ENCODE measurements around the gene GBA2.

Gene GBA2

GRCh38 chr9:35717132-35717870, 31.7 kb downstream of the GBA2 start:
- DNase-seq (ENCODE audit: low read depth in 2 of 2), result no peak

DNA sequence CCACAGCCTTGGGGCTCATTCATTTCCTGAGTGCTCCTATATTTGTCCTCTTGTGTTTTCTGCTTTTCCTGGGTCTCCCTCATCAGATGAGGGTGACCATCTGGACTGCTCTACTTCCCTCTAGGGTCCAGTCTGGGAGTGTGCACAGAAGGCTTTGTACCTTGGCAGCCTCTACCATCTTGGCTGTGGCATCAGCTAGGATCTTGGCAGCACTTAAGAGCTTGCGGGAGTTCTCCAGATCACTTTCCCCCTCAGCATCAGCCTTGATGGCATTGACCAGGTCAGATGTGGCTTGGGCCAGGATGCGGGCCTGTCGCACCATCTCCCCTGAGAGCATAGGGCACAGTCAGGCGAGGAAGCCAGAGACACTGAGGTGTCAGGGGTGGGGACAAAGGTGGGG, 32.8 kb downstream of the GBA2 start:
- no peak for DNase-seq (ENCODE audit: low read depth in 2 of 2)

- DNase-seq (ENCODE audit: low read depth in 2 of 2), result no peak
Measured at GRCh38 chr9:35714579-35715252, 34.3 kb downstream of the GBA2 start.

DNA sequence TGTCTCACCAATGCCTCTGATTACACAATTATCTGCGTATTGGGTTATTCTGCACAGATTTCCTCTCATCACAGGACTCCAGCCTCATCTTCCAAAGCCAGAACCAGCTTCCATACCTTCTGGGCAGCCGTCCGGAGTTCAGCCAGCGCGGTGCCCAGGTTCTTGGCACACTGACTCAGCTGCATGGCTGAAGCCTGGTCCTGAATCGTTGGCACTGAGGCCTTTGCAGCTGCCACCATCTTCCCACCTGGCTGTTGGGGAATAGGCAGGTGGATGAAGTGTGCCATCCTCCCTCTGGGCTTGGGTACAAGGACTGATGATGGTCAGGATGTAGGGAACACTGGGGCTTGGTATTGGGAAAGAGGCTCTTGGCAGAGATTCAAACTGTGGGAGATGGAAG, 34.9 kb downstream of the GBA2 start:
- DNase-seq (ENCODE audit: low read depth in 2 of 2), result no peak

GRCh38 chr9:35713578-35713977, 35.5 kb downstream of the GBA2 start:
- no peak for DNase-seq (ENCODE audit: low read depth in 2 of 2)

GRCh38 chr9:35712762-35713400, 36.1 kb downstream of the GBA2 start:
- DNase-seq (ENCODE audit: low read depth in 2 of 2), result no peak

- no peak for DNase-seq (ENCODE audit: low read depth in 2 of 2)
Measured at GRCh38 chr9:35711501-35712428, 37.3 kb downstream of the GBA2 start.

DNA sequence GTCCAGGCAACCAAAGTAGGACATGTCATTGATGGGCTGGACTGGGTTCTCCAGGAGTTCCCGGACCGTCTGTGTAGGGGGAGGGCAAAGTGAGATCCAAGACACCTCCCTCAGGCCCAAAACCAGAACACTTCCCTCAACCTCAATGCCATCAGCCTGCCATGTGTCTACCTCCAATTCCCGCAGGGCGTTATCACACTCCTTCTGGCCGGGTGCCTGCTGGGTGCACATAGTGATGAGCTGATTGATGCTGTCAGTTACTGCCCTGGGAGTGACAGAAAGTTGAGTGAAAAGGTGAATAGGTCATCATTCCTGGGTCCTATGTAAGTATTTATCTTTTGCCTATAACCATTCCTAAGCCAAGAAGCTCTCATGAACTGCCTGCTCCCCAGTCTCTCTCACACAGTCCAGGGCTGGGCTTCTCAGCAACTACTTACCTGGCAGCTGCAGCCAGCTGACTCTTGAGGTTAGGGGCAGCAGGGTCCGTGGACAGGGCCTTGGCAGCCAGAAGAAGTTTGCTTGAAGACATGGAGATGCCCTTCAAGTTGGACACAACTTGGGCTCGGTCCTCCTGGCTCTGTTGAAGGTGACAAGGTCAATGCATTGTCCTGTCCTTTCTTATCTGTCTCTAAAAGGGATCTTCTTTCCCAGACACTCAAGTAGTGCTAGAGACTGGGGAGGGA, 38.1 kb downstream of the GBA2 start:
- no peak for DNase-seq (ENCODE audit: low read depth in 2 of 2)

- DNase-seq (ENCODE audit: low read depth in 2 of 2), result no peak
Measured at GRCh38 chr9:35708146-35708545, 40.9 kb downstream of the GBA2 start.

DNA sequence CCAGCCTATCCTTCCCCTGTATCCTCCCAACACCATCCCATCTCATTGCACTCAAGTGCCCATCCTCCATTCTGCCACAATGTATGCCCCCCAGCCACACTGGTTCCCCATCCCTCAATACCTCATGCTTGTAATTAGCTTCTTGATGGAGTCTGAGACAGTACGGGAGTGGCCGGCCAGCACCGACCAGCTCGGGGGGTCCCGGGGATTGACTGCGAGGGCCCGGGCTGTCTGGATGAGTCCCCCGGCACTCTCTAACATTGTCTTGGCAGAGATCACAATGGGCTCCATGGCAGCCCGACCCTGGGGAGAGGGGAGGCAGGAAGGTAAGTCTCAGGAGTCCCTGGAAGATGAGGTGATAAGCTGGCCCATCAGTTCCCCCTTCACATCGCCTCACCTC, 42.1 kb downstream of the GBA2 start:
- no peak for DNase-seq (ENCODE audit: low read depth in 2 of 2)

DNA sequence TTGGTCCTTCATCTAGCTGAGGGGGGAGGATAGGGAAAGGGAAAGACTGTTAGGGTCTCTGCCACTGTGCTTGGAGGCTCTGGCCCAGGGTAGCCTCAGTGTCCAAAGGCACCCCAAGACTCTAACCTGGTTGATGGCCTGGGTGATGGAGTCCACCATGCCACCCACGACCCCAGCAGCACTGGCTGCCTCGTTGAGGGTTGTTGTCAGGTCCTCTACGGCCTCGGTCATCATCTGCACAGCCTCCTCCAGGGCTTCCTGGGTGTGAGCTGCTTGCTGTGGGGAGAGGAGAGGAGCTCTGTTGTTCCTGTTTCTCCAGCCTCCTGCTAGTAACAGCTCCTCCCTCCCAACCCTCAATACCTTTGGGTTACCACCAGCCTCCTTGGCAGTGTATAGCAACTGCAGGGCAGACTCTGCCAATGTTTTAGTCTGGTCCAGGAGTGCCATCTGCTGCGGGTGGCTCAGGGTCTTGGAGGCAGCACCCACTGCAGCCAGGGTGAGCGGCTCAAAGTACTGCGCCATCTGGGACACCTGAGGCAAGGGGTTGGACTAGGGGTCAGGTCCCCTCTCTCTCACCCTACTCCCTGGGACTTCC, 43.1 kb downstream of the GBA2 start:
- no peak for DNase-seq (ENCODE audit: low read depth in 2 of 2)

GRCh38 chr9:35705372-35705771, 43.7 kb downstream of the GBA2 start:
- DNase-seq (ENCODE audit: low read depth in 2 of 2), result no peak

GRCh38 chr9:35703906-35704672, 44.9 kb downstream of the GBA2 start:
- no peak for DNase-seq (ENCODE audit: low read depth in 2 of 2)

GRCh38 chr9:35702696-35703095, 46.3 kb downstream of the GBA2 start:
- no peak for DNase-seq (ENCODE audit: low read depth in 2 of 2)

DNA sequence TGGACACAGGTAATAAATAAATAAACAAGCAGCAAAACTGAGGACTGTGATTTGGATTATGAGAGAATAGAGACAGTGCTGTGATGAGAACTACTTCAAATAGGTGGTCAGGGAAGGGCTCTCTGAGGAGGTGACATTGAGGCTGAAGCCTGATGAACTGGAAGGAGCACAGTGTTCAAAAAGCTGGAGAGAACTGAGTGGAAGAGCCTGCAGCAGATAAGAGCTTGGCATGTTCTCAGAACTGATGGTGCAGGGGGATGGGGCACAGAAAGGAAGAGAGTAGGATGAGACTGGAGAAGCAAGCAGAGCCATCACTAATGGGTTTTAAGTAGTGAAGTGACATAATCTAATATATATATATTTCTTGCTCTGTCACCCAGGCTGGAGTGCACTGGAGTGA, 48.1 kb downstream of the GBA2 start:
- no peak for DNase-seq (ENCODE audit: low read depth in 2 of 2)

GRCh38 chr9:35700031-35700430, 49.0 kb downstream of the GBA2 start:
- no peak for DNase-seq (ENCODE audit: low read depth in 2 of 2)

DNA sequence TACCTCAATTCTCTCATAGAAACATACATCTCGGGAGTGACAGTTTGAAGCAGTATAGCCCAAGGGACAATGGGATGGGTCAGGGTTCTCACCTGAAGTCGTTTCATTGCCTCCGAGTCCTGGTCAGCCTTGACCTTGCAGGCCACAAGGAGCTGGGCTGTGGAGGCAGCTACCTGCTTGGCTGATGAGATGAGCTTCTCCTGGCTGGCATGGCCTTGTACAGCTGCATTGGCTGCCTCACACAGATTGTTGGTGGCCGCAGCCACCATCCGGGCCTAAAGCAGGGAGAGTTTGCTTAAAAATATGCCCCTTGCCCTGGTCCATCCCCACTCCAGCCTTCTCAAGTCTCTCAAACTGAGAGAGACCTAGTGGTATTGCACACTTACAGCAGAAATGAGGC, 50.8 kb downstream of the GBA2 start:
- DNase-seq (ENCODE audit: low read depth in 2 of 2), result no peak

DNA sequence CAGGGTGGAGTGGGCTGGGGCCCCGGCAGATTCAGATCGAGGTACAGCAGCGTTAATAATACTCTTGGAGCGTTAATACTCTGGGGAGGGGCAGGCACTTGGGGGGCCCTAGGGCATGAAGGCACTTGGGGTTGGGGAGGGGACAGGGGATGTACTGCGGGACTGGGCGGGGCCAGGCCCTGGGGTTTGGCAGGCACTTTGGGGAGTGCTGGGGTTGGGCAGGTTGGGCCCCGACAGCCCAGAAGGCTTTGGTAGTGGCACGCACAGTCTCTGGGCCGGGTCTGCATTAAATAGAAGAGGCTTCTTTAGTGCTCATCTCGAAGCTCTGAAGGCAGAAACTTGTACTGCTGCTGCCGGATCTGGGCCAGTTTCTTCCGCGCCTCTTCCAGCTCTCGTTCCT, 51.5 kb downstream of the GBA2 start:
- DNase-seq (ENCODE audit: low read depth in 2 of 2), result no peak

GRCh38 chr9:35696520-35697215, 52.4 kb downstream of the GBA2 start:
- peak; percentile 23 to 37 for DNase-seq (ENCODE audit: low read depth in 2 of 2)

GRCh38 chr9:35695943-35696401, 53.1 kb downstream of the GBA2 start:
- no peak for DNase-seq (ENCODE audit: low read depth in 2 of 2)
